NCI-H345 treated with DMSO at 0.1 percent for 48 hours (cell line): ENCODE results near the gene FAM89B.
"Not testable (repeated sequence)": the region's sequence is repeated elsewhere in the genome, so short reads cannot be mapped to it uniquely, and the experiment has no call there.

ENCODE experiments used
- DNase-seq: peaks from one replicate; lab custom pipeline; 2025; ENCODE audit not compliant: unreplicated experiment; lab: John Stamatoyannopoulos, UW

The FAM89B gene

GRCh38 chr11:65572356-65573051 lies at the start of gene FAM89B:
Gene FAM89B, plus strand, starts transcription at chr11:65572538. Its CDS starts 132 bp downstream, at chr11:65572670.
- peak; percentile 27 for DNase-seq

DNA sequence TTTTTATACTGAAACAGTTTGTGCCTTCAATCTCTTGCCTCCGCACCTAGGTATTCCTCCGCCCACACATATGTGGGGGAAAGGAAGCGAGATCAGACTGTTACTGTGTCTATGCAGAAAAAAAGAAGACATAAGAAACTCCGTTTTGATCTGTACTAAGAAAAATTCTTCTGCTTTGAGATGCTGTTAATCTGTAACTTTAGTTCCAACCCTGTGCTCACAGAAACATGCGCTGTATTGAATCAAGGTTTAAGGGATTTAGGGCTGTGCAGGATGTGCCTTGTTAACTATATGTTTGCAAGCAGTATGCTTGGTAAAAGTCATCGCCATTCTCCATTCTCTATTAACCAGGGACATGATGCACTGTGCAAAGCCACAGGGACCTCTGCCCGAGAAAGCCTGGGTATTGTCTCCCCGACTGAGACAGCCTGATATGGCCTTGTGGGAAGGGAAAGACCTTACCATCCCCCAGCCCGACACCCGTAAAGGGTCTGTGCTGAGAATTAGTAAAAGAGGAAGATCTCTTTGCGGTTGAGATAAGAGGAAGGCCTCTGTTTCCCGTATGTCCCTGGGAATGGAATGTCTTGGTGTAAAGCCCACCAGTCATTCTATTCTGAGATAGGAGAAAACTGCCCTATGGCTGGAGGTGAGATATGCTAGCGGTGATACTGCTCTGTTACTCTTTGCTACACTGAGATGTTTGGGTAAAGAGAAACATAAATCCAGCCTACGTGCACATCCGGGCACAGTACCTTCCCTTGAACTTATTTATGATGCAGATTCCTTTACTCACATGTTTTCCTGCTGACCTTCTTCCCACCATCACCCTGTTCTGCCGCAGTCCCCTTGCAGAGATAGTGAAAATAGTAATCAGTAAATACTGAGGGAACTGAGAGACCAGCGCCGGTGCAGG lies 49.4 kb upstream of the FAM89B start:
- not testable (repeated sequence) for DNase-seq

GRCh38 chr11:65523631-65523968 lies 48.7 kb upstream of the FAM89B start:
- not testable (repeated sequence) for DNase-seq

DNA sequence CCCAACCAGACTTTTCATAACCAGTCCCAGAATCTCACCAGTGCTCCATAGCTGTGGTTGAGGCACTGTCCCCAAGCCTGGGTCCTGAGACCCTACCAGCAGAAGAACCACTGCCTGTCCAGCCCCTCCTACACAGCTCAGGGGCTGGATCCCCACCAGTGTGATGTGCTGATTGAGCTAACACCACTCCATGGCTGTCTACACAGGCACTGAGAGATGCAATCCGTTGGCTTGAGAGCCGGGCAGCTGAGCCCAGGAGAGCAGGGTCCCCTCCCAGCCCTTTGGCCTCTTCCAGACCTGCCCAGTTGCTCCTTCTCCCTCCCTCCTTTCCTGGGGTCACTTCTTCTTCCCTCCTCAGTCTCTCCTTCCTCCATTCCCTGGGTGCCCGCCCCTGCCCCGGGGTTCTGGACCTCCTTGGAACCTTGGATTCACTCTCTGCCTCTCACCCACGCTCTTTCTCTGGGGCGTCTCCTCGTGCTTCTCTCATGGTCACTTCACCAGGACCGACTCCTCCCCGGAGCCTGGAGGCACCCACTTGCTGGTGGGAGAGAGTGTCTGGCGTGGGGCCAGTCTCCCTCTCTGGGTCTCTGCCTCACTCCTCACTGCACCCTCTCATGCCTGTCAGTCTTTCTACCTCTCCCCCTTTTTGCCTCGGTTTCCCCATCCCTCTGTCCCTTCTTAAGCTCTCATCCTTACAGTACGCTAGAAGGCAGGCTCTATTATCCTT lies 48.2 kb upstream of the FAM89B start:
- DNase-seq, result no peak

- no peak for DNase-seq
Observed at GRCh38 chr11:65524741-65525545, 47.4 kb upstream of the FAM89B start, which contains the start of gene SCYL1. Gene SCYL1, plus strand, starts transcription at chr11:65525083. Its CDS starts 71 bp downstream, at chr11:65525154.

GRCh38 chr11:65525546-65526480 lies 46.5 kb upstream of the FAM89B start:
- no peak for DNase-seq

- DNase-seq, result no peak
Observed at GRCh38 chr11:65526744-65527143, 45.6 kb upstream of the FAM89B start.

GRCh38 chr11:65528819-65529350 lies 43.5 kb upstream of the FAM89B start:
- no peak for DNase-seq

GRCh38 chr11:65529475-65530156 lies 42.7 kb upstream of the FAM89B start:
- DNase-seq, result no peak

DNA sequence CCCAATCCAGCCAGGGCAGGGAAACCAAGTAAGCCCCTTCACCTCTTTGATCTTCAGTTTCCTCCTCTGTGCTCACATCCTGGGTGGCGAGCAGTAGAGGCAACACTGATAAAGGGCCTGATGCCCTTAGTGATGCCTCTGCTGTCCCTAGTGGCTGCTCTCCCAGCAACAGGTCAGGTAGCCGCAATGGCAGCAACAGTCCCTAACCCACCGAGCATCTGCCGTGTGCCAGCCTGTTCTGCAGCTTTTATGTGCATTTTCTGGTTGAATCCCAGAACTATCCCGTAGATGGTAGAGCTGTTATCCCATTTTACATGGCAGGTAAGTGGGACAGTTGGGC lies 42.2 kb upstream of the FAM89B start:
- no peak for DNase-seq

DNA sequence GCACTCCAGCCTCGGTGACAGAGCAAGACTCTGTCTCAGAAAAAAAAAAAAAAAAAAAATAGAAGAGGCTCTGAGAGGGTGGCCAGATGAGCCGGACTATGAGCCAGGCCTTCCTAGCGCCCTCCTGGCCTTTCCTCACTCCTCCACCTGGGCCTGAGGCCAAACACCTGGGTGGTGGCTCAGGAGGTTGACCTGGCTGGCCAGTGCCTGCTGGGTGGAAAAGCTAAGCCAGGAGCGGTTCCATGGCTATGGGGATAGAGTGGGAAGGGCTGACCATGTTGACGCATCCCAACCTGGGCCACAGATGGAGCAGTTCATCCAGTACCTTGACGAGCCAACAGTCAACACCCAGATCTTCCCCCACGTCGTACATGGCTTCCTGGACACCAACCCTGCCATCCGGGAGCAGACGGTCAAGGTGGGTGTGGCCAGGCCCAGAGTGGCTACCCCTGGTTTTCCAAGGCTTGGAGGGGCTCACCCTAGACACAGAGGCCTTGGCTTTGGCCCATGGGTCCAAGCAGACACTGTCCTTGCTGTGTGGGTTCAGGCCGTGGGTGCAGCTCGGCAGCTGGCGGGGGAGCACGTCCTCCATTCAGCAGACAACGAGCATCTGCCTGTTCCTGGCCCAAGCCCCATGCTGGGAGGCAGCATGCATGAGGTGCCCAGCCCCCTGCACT lies 39.8 kb upstream of the FAM89B start:
- no peak for DNase-seq

- DNase-seq, result no peak
Observed at GRCh38 chr11:65535102-65535501, 37.2 kb upstream of the FAM89B start.

- no peak for DNase-seq
Observed at GRCh38 chr11:65536412-65537295, 35.7 kb upstream of the FAM89B start.

- no peak for DNase-seq
Observed at GRCh38 chr11:65537296-65537597, 35.1 kb upstream of the FAM89B start.

GRCh38 chr11:65537620-65538231 lies 34.6 kb upstream of the FAM89B start:
- DNase-seq, result no peak

DNA sequence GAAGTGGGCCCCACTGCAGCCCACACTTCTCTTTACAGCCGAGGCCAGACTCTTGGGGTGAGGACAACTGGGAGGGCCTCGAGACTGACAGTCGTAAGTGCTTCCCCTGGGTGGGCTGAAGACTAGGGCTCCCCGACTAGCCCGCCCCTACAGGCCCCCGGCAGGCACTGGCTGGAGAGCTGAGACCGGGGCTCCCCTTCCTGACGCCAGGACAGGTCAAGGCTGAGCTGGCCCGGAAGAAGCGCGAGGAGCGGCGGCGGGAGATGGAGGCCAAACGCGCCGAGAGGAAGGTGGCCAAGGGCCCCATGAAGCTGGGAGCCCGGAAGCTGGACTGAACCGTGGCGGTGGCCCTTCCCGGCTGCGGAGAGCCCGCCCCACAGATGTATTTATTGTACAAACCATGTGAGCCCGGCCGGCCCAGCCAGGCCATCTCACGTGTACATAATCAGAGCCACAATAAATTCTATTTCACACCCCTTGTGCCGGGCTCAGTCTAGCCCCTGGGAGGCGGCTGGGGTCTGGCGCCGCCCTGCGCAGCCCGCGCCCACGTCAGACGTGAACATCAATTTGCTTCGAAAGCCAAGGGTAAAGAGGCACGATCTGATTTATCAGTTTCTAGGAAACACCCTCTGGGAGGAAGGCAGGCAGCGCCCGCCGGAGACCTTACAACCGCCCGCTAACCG lies 34.0 kb upstream of the FAM89B start:
- no peak for DNase-seq
